Hepatic stellate cell (primary cell): ENCODE data around the gene HACL1.

ENCODE experiments used
- DNase-seq: peaks from one replicate; pipeline ENCODE4 v3.0.0; 2011; ENCODE audit warnings: low spot score

Gene HACL1

DNA sequence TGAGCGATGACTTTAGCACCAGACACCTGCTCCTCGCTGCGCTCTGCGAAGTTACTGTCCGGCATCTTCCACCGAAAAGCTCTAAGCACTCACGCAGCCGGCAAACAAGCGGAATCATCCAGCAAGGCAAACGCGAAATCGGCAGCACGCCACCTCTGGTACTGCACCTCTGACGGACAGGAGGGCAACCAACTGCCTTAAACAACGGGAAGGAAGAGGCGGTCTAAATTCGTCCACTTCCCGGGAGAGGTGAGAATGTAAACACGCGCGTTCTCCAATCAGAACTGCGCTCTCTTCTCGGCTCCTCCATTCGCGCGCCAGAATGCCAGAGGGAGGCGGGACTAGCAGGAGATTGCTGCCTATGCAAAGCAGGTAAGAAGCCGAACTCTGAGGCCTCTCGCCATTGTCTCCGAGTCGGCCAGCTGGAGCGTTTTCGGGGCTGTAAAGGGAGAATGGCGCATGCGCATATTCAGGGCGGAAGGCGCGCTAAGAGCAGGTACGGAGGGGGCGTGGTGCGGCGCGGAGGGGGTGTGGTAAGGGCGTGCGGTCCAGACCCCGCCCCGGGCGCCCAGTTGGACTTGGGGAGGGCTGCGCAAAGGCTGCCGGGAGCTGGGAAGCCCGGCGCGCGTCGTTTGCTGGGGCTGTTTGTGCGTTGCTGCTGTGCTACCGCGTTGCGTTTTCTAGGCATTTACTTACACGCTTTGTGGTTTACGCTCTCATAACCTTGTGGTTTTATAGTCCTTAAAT, at the start of gene HACL1, which contains the start of gene BTD:
TSS of gene HACL1 (minus strand) at position 171 of the 747 bp plus-strand sequence. CDS start at position 65, 106 bp downstream.
TSS of gene BTD (plus strand) at position 347 of the 747 bp plus-strand sequence. CDS start 33,695 bp downstream, outside the sequence.
- DNase-seq, result peak; percentile 92

DNA sequence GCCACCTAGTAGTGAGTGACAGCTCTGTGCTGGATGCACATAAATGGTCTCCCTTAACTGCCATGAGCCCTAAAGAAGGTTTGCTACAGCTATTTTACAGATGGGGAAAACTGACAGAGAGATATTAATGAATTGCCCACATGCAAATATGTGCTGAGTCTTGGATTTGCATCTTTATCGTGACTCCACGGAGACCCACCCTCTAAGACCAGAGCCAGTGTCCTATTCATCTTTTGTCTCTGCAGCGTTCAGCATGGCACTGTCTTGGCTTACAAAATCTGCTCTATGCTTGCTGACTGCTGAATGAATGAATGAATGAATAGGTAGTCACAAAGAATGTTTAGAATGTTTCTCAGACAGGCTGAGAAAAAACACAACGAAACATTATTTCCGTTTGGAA, 48.5 kb upstream of the HACL1 start:
- no peak for DNase-seq

DNA sequence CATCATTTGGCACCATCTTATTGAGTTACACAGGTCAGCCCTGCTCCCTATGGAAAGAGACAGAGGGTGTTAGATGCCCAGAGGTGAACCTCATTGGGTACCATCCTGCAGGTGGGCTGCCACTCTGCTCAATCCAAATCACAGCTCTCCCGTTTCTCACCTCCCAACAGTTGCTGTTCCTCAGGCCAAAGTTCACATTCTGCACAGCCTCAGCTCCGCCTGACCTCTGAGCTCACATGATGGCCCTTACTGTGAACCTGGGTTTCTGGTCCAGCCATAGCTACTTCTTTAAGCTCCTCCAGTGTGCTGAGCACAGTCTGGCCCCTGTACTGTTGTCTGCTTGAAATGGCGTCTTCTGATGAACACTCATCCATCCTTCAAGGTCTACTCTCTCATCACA, 48.0 kb upstream of the HACL1 start:
- no peak for DNase-seq

DNA sequence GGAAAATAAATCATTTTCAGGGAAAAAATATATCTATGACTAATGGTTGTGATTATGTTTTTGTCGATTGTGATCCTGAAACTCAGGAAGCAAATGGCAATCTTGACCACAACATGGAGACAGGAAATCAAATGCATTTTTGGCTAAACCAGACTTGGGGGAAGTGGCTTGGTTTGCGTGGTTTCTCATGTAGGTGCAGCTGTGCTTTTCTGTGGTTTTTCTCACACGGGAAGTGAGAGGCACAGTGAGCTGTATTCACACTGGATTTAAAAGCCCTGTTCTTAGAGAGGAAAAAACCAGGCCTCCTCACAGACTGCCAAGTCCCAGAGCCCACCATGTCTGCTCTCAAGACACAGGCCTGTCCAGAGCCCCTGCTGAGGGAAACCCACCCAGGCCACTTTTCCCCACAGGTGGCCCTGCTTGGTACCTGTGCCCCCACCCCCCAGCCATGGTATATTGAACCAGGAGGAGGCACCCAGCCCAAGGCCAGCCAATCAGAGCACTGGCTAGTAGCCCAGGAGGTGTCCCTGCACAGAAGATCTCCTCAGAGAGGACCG, 46.3 kb upstream of the HACL1 start:
- peak; percentile 67 for DNase-seq

DNA sequence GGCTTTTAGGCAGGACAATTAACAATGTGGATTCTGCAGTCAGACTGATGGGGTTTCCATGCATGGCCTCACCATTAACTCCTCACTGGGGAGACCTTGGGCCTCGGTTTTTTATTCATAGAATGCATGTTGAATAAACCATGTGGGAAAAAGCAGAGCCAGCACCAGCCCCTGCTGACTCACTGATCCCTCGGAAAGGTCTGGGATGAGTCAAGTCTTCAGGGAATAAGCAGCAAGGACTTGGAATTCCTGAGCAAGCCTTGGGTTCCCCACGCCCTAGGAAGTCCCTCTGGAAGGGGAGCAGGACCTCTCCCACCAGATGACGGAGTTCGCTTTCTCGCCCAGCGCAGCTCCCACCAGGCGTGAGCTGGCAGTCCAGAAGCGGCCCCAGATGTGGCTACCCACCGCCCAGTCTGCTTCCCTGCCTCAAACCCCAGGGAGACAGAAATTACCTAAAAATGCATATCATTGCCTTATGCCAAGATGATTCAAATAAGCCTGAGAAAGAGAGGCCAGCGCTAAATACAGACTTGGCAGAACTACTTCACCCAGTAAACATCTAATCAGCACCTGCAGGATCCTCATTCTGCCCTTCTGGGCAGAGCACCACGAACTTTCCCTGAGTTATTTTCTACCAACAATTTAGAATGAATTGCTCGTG, 45.6 kb upstream of the HACL1 start:
- peak; percentile 80 for DNase-seq

DNA sequence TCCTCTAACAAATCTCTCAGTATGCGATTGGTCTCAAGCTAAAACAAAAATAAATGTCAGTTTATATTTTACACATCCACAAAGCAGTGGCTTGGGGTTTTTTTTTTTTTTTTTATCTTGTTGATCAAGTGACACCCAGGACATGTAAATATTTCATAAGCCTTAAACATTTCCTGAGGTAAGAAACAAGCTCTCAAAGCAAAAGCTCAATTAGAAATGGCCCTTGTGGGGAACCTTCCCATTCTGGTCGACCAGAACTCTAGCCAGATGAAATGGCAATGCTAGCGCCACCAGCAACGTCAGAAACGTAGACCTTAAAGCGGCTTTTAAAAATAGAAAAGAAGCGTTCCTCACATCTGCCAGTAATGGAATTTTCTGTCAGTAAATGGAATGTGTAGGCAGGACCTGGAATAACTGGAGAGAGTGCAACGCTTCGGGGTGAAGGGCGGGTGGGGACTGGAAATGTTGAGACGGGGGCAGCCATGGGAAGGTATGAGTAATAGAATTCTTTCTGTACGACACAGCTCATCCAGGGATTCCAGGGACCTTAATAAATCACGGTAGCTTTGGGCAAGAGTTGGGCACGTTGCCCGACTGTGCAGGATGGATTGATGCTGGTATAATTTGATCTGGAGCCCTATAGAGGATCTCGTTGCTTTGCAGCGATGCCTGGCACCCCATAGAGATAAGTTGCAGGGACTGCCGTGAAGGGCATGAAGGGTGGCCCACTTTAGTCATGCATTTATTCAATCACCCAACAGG, 44.6 kb upstream of the HACL1 start:
- peak; percentile 69 for DNase-seq

DNA sequence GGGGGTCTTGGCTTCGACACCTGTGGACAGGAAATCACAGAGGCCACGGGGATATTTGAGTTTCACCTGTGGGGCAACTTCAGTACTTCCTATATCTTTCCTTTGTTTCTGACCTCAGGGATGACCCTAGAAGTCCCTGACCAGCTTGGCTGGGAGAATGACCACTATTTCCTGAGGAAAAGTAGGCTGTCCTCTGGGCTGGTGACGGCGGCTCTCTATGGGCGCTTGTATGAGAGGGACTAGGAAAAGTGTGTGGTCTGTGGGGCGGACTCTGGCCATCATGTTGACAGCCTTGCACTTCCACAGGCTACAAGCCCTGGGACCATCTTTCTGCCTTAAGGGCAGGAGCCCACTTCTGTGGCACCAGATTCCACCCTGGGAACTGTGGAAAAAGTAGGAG, 43.9 kb upstream of the HACL1 start:
- no peak for DNase-seq

DNA sequence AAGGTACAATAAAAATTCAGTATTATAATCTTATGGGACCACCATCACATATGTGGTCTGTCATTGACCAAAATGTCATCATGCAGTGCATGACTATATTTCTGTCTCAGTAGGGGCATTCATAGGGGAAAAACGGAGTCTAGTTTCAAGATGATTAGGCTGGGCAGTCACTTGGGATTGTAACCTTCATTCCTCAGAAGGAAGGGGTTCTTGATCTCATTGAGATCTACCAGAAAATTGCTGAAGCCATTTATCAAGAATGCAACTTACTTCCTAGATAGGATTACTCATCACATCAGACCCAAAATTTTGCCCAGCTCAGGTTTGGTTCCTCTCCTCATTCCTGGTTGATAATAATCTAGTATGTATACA, 37.5 kb upstream of the HACL1 start:
- no peak for DNase-seq

DNA sequence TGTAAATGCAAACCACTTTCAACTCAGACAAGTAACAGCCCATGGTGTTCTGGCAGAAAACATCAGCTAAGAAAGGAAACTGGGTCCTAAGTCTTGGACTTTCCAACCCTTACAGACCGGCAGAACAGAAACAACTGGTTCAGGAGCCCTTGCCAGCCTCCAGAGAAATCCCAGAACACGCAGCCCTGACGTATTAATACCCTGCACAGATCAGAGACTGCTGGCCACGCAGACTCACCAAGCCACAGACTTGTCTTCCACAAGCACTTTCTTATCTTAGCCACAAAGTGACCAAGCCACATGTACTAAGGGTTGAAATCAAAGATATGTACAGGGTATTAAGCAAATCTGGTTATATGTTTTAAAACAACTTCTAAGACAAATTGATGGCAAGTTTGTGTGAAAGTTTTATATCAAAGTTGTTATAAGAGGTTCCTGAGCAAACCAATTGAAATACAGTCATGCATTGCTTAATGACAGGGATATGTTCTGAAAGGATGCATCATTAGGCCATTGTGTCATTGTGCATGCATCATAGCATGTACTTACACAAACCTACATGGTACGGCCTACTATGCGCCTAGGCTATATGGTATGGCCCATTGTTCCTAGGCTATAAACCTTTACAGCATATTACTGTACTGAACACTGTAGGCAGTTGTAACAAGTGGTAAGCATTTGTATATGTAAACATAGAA, 37.0 kb upstream of the HACL1 start:
- DNase-seq, result no peak

DNA sequence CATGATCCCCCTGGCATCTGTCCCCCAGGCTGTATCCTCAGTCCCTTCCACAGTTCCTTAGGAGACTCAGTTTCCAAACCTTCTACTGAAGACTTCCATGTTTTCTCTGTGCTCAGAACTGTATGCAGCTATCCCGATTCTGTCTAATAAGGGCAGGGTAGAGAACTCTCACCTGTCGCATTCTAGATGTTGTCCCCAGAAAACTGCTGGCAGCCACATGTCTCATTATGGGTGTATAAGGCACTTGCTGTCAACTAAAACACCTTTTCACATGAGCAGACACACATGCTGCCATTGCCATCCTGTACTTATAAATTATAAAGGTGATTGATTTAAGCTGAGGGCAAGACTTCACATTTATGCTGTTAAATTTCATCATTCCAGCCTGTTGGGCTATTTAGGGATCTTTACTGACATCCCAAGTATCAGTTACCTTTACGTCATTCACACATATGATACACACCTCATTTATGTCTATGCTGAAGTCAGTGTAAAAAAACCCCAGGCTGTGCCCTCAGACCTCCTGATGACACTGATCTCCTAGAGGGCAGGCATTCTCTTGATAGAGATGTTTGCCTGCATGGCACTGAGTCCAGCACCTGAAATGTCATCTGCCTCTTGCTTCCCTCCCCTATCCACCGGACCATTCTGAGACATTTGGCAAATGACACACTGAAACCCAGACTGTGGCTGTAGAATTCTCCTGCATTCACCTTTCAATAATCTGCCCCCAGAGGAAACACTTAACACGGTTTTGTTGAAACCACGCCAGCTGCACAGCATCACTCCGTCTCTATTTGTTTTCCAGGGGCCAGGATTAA, 36.0 kb upstream of the HACL1 start:
- DNase-seq, result no peak

DNA sequence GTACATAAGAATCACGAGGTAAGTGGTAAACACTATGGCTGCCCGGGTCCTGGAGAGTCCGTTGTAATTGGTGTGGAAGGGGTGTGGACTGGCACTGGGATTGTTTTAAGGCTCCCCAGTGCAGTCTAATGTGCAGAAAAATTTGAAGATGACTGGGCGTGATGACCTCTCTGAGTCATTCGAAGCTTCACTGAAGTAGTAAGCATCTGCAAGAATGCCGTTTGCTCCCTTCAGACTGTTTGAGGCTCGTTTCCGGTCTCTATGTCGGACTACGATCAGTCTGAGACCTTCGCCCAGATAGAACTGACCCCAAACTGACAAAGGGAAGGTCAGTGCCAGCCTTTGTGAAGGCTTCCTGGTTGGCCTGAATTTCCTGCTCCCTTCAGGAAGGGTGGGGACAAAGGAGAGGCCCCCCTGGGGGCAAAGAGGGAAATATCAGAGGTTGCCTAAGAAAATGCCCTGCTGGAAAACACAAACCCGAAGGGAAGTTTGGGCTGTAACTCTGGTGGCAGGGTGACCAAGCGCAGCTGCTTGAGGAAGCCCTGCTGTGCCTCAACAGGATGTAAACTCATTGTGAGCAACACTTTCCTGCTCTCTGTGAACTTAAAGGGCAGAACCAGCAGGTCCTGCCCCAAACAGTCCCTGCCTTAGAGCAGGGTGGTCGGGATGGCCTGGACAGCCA, 34.8 kb upstream of the HACL1 start:
- DNase-seq, result peak; percentile 81

DNA sequence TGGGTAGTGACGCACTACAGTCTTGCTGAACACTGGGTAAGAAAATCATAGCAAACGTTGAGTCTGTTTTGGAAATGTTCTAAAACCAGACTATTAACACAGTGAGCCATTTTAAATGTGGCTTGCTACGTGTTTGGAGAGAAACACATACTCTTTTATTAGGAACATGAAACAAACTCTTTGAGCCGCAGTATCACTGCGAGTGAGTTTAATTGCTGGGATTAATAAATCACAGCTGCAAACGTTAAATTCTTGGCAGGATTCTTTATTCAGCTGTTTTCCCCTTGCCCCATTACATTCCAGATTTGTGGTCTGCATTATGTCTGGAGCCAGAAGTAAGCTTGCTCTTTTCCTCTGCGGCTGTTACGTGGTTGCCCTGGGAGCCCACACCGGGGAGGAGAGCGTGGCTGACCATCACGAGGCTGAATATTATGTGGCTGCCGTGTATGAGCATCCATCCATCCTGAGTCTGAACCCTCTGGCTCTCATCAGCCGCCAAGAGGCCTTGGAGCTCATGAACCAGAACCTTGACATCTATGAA, 33.8 kb upstream of the HACL1 start:
- no peak for DNase-seq

DNA sequence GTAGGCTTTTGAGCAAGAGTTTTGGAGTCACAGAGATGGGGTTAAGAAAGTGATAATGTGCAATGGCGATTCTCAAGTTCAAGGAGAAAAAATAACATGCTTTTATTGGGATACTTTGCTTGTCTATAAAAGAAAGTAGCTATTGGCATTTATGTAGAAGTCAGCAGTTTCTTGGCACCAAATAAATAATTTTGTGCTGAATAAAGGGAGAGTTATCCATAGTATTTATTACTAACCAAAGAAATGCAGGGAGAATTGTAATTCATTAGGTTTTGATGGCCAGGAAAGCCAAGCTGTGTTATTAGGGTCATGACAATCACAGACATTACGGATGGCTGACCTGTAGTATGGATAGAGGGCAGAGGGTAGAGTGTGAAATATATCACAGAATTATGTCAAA, 33.3 kb upstream of the HACL1 start:
- DNase-seq, result no peak

DNA sequence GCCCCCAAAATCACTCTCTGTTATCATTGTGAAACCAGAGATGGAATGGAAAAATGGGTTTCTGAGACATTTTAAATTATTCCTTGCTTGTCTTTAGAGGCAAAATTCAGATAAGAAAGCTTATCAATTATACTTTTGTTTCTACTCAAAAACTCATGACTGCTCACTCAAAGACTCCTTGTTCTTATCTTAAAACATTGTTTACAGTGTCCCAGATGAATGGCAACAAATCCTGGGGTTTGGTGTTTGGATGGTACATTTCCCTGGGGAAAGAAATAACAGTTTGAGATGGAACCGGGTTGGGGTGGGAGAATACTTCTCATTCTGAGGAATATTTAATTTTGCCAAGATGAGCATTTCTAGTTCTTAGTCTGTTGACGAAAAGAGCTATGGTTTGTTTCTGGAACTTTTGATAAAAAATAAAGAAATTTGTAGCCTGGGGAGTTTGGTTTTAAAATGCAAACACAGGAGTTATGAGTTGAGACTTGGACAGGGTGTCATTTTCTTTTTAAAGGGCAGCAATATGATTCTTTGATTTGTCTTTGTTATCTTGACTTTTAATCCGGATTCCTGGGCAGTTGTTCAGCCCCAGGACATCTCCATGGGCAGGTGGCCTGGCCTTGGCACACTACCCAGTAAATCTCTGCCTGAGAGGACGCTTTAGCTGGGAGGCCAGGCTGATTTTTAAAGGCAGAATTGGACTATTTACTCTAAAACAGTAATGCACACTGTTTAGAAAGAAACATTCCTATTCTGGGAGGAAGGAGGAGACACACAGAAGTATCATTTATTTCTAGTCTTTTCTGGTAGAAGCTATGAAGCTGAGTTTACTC, 32.6 kb upstream of the HACL1 start:
- DNase-seq, result no peak

DNA sequence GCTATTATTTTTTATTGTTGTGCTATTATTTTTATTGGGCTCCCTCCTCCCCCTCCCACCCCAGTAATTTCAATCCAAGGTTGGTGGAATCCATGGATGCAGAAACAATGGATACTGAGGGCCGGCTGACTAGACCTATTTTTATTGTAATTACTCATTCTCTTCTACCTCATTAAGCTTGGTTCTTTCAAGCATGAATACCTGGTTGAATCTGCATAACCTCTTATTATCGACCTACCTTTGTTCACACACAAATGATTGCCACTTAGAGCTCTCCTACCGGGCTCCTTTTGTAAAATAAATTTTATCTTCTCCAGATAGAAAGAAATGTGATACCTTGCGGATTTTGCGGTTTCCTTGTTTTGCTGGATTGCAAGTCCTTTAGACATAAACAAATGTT, 31.8 kb upstream of the HACL1 start:
- no peak for DNase-seq

DNA sequence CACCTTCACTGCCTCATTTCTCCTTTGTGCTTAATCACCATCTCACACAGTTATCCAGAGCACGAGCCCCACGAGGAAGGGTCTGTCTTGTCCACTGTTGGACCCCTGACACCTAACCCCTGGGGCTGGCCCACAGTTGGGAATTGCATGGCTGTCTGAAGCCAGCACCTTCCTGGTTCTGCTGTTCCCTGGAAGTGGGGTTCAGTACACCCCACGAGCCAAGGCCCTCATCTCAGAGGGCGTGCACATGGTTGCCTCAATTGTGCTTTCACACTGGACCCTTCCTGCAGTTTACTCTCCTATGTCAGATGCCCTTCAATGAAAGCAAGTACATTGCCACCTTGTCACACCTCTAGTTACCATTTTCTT, 30.8 kb upstream of the HACL1 start:
- no peak for DNase-seq

DNA sequence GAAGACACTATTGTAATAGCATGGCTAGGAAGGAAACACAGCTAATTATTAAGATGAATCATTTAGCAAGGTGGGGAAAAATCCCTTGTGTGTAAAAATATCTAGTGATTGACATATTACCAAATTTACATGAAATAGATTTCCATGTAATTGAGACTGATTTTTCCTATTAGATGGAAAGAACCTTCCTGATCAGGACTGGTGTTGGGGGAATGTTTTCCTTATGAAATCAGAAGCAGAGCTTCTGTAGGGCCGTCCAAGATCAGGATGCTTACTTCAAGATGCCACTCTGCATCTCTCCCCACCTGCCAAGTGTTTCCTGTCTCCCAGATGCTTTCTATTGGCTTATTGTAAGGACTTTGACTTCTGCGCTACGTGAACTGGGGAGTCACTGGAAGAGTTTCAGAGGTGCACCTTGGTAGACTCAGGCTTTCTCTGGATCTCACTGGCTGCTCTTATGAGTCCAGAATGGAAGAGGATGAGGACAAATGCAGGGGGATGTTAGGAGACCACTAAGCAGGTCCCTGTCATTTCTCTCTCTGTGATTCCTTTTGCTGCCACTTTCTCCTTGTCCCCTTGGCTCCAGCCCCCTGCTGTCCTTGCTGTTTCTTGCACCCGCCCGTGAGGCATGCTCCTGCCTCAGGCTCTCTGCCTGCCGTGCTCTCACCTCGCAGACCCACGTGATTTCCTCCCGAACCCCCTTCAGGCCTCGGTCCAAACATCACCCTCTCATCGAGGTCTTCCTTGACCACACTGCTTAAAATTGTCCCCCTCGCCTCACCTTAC, 30.2 kb upstream of the HACL1 start:
- no peak for DNase-seq

DNA sequence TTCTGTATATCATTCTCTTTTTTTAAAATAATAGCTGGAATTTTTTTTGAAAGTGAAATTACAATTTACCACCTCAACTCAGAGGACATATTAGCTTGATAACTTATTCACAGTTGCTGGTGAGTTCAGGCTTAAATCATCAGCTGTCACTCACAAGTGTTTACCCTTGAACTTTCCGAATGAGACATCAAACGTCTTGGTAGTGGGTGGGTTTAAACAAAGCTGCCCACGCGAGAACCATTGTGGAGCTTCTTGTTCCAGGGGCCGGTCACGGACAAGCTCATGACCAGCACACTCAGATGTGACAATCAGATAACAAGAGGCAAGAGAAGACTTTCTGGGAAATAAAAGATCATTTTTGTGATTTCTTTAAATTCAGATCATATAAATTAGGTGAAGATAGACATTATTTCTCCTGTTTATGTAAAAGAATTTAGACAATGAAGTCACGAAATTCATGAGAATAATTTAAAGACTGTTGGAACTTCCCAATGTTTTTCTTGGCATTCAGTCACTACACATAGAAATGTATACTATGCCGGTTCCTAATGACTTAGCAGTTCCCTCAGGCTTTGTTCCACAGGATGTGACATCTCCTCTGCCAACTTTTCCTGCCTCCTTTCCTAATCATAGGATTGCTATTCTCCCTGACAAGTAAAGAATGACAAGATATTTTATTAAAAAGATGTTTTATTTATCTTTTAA, 29.4 kb upstream of the HACL1 start:
- peak; percentile 56 for DNase-seq
